ENCODE results near the gene STMND1.
"Not testable (repeated sequence)": the region's sequence is repeated elsewhere in the genome, so short reads cannot be mapped to it uniquely, and the experiment has no call there.

STMND1 gene

GRCh38 chr6:17101422-17102257 lies at the start of gene STMND1:
Gene STMND1 (plus strand): TSS chr6:17102050. CDS start chr6:17102258, 208 bp downstream.
- no peak for DNase-seq

GRCh38 chr6:17054647-17055046 lies 47.2 kb upstream of the STMND1 start:
- no peak for DNase-seq

GRCh38 chr6:17057322-17057721 lies 44.5 kb upstream of the STMND1 start:
- DNase-seq, result no peak

GRCh38 chr6:17058550-17058949 lies 43.3 kb upstream of the STMND1 start:
- DNase-seq, result no peak

- DNase-seq, result no peak
These were observed 42.8 kb upstream of the STMND1 start for GRCh38 chr6:17059022-17059421.

GRCh38 chr6:17059850-17060249 lies 42.0 kb upstream of the STMND1 start:
- DNase-seq, result no peak

- DNase-seq, result no peak
These were observed 40.8 kb upstream of the STMND1 start for GRCh38 chr6:17061097-17061496.

GRCh38 chr6:17062871-17063440 lies 38.9 kb upstream of the STMND1 start:
- no peak for DNase-seq

- DNase-seq, result no peak
These were observed 36.9 kb upstream of the STMND1 start for GRCh38 chr6:17064975-17065374.

- DNase-seq, result no peak
These were observed 35.2 kb upstream of the STMND1 start for GRCh38 chr6:17066610-17067009.

- DNase-seq, result not testable (repeated sequence)
These were observed 32.9 kb upstream of the STMND1 start for GRCh38 chr6:17068972-17069371.

- not testable (repeated sequence) for DNase-seq
These were observed 31.4 kb upstream of the STMND1 start for GRCh38 chr6:17070400-17070799.

- DNase-seq, result not testable (repeated sequence)
These were observed 28.3 kb upstream of the STMND1 start for GRCh38 chr6:17073596-17073995.

GRCh38 chr6:17081273-17081672 lies 20.6 kb upstream of the STMND1 start:
- no peak for DNase-seq

GRCh38 chr6:17081860-17082508 lies 19.9 kb upstream of the STMND1 start:
- no peak for DNase-seq

GRCh38 chr6:17083397-17083796 lies 18.5 kb upstream of the STMND1 start:
- DNase-seq, result no peak

GRCh38 chr6:17086469-17086868 lies 15.4 kb upstream of the STMND1 start:
- no peak for DNase-seq

- DNase-seq, result no peak
These were observed 13.7 kb upstream of the STMND1 start for GRCh38 chr6:17088091-17088611.

- no peak for DNase-seq
These were observed 10.7 kb upstream of the STMND1 start for GRCh38 chr6:17091122-17091521.

GRCh38 chr6:17093686-17094085 lies 8.2 kb upstream of the STMND1 start:
- DNase-seq, result no peak

- no peak for DNase-seq
These were observed 5.8 kb upstream of the STMND1 start for GRCh38 chr6:17096096-17096495.

GRCh38 chr6:17096652-17097051 lies 5.2 kb upstream of the STMND1 start:
- no peak for DNase-seq

GRCh38 chr6:17097982-17098381 lies 3.9 kb upstream of the STMND1 start:
- no peak for DNase-seq

GRCh38 chr6:17098538-17098937 lies 3.3 kb upstream of the STMND1 start:
- DNase-seq, result no peak

Measured in activated CD8-positive, alpha-beta memory T cell treated with anti-CD3 and anti-CD28 coated beads, Interleukin-2, amount 50 U/mL, for 48 hours (primary cell).